GM20431 (cell line): ENCODE measurements around the gene HCK.

Experiments
- in situ Hi-C: fragments of 300-500 bp; cut with MseI, MboI; formaldehyde crosslinking; loops from one replicate; pipeline ENCODE4 v1.15.0; 2020; ENCODE audit warnings: low sequenced_read_pairs; ENCODE audit not compliant: unreplicated experiment

HCK gene

GRCh38 chr20:32150291-32150848 lies 98.3 kb downstream of the HCK start:
- in situ Hi-C loops = no loop called here
